Right kidney (tissue), 1 donor: Measurements from ENCODE around the gene ZNF660.

Experiments
- DNase-seq: peaks from one replicate; pipeline ENCODE4 v3.0.0-alpha.2; 2016

The ZNF660 gene

GRCh38 chr3:44624749-44625480 lies 40.2 kb downstream of the ZNF660 start, which contains the start of gene ZNF197:
ZNF197 (plus strand) TSS chr3:44625036; CDS start chr3:44629155, 4,119 bp downstream.
- peak; percentile 84 for DNase-seq

GRCh38 chr3:44628716-44629115 lies 44.0 kb downstream of the ZNF660 start:
- no peak for DNase-seq

- no peak for DNase-seq
Measured at GRCh38 chr3:44632193-44632592, 47.4 kb downstream of the ZNF660 start.

GRCh38 chr3:44642337-44642736 lies 57.6 kb downstream of the ZNF660 start:
- DNase-seq: no peak

- DNase-seq: no peak
Measured at GRCh38 chr3:44643024-44643423, 58.3 kb downstream of the ZNF660 start.

GRCh38 chr3:44647771-44648170 lies 63.0 kb downstream of the ZNF660 start:
- no peak for DNase-seq

GRCh38 chr3:44648564-44649229 lies 63.9 kb downstream of the ZNF660 start, which contains the start of gene ZNF35:
ZNF35 (plus strand) TSS chr3:44648732; CDS start chr3:44651068, 2,336 bp downstream.
- peak; percentile 69 for DNase-seq
